HepG2 (cell line): ENCODE results near the gene RBP5. TPM values are rescaled to one million over a fixed set of nuclear protein-coding genes. Genes with fewer than 3 reads are reported as not detected.

Experiments used
- AKNA ChIP-seq: sonication (generic); formaldehyde crosslinking; IDR thresholded peaks from 2 replicates; pipeline ENCODE4 v1.4.0; 2020; ENCODE audit warnings: missing genetic modification reagents, borderline replicate concordance
- DPF2 ChIP-seq: sonication (generic); formaldehyde crosslinking; IDR thresholded peaks from 2 replicates; pipeline ENCODE4 v1.4.0; 2020; ENCODE audit warnings: mild to moderate bottlenecking, low read depth, missing genetic modification reagents, borderline replicate concordance
- ETV5 ChIP-seq: IDR thresholded peaks from 2 replicates; pipeline ENCODE4 v1.6.1; 2018; ENCODE audit warnings: missing biosample characterization, missing genetic modification reagents, inconsistent platforms, borderline replicate concordance
- ETV6 ChIP-seq: sonication (generic); formaldehyde crosslinking; conservative IDR thresholded peaks from 2 replicates; pipeline ENCODE4 v1.4.0; 2020; ENCODE audit warnings: missing genetic modification reagents
- JARID2 ChIP-seq: sonication (generic); formaldehyde crosslinking; IDR thresholded peaks from 2 replicates; pipeline ENCODE4 v1.8.1; 2023; ENCODE audit warnings: missing genetic modification reagents, inconsistent platforms; ENCODE audit not compliant: insufficient replicate concordance
- KLF11 ChIP-seq: IDR thresholded peaks from 2 replicates; pipeline ENCODE4 v1.6.1; 2016; ENCODE audit warnings: missing compliant biosample characterization
- MAZ ChIP-seq, 2 experiments: sonication (generic) in 1 of 2; formaldehyde crosslinking in 1 of 2; IDR thresholded peaks; 2 replicates each; pipeline versions ENCODE4 v1.5.0 to v1.6.1; 2012 to 2020; ENCODE audit warnings: low read depth in 2 of 2, mild to moderate bottlenecking in 2 of 2, borderline replicate concordance in 1 of 2, improper control_type of control experiment in 1 of 2, low read length in 1 of 2, missing genetic modification reagents in 1 of 2, moderate library complexity in 1 of 2
- NCOR1 ChIP-seq: fragments of 200-600 bp; sonication (generic); IDR thresholded peaks from 2 replicates; pipeline ENCODE4 v1.7.0; 2017; ENCODE audit warnings: antibody characterized with exemption, low read length, borderline replicate concordance
- RNF2 ChIP-seq: fragments of 450-650 bp; conservative IDR thresholded peaks from 2 replicates; pipeline ENCODE4 v1.6.1; 2016; ENCODE audit warnings: low read depth
- SIN3A ChIP-seq: IDR thresholded peaks from 2 replicates; pipeline ENCODE4 v1.6.1; 2011; ENCODE audit warnings: low read depth, mild to moderate bottlenecking, control low read depth, low read length, borderline replicate concordance
- SMAD3 ChIP-seq: sonication (generic); formaldehyde crosslinking; IDR thresholded peaks from 2 replicates; pipeline ENCODE4 v1.4.0; 2020; ENCODE audit warnings: missing genetic modification reagents
- SP5 ChIP-seq: IDR thresholded peaks from 2 replicates; pipeline ENCODE4 v1.6.1; 2016; ENCODE audit warnings: low read depth, borderline replicate concordance
- TBX2 ChIP-seq: sonication (generic); formaldehyde crosslinking; IDR thresholded peaks from 2 replicates; pipeline ENCODE4 v1.5.0; 2020; ENCODE audit warnings: missing genetic modification reagents, mild to moderate bottlenecking, borderline replicate concordance
- U2AF1 ChIP-seq: fragments of 200-400 bp; formaldehyde crosslinking; optimal IDR thresholded peaks from 2 replicates; pipeline ENCODE3; 2017; ENCODE audit warnings: mild to moderate bottlenecking, low read depth, low read length
- ZNF33A ChIP-seq: sonication (generic); formaldehyde crosslinking; IDR thresholded peaks from 2 replicates; pipeline ENCODE4 v1.5.1; 2020; ENCODE audit warnings: missing genetic modification reagents, mild to moderate bottlenecking, moderate library complexity, borderline replicate concordance
- ZNF784 ChIP-seq: sonication (generic); formaldehyde crosslinking; IDR thresholded peaks from 2 replicates; pipeline ENCODE4 v1.5.1; 2020; ENCODE audit warnings: missing genetic modification reagents, mild to moderate bottlenecking, borderline replicate concordance
- ZSCAN21 ChIP-seq: sonication (generic); formaldehyde crosslinking; IDR thresholded peaks from 2 replicates; pipeline ENCODE4 v1.8.0; 2022; ENCODE audit warnings: mild to moderate bottlenecking, missing genetic modification reagents, moderate library complexity, borderline replicate concordance
- polyA plus RNA-seq, 8 experiments: library from polyadenylated mRNA; depleted of rRNA in 3 of 8; stranded (reverse) in 7 of 8; unstranded in 1 of 8; fragments of >200 nt; fragmentation: Illumina TruSeq in 4 of 8; extraction: Trizol in 4 of 8; gene quantifications; 2 replicates each; pipeline versions ENCODE4 v1.2.1 to v1.2.3, GENCODE V29; 2011 to 2016; ENCODE audit warnings: low read depth in 4 of 8, missing spikeins in 1 of 8, mixed read lengths in 1 of 8; ENCODE audit not compliant: insufficient read depth in 1 of 8
- total RNA-seq, 5 experiments: library from RNA; depleted of rRNA; stranded (reverse); fragments of >200 nt; fragmentation: Illumina TruSeq; extraction: Trizol; gene quantifications; 2 replicates each; pipeline ENCODE4 v1.2.3, GENCODE V29; 2016; ENCODE audit warnings: low read depth in 1 of 5
- TF ChIP-seq, protein P1 (sequence below): sonication (generic); formaldehyde crosslinking; IDR thresholded peaks from 2 replicates; pipeline ENCODE4 v1.5.0; 2020; ENCODE audit warnings: missing genetic modification reagents
- TF ChIP-seq, protein P2 (sequence below): conservative IDR thresholded peaks from 2 replicates; pipeline ENCODE4 v1.6.1; 2018; ENCODE audit warnings: missing genetic modification reagents
- TF ChIP-seq, protein P3 (sequence below): sonication (generic); formaldehyde crosslinking; IDR thresholded peaks from 2 replicates; pipeline ENCODE4 v1.4.0; 2020; ENCODE audit warnings: missing genetic modification reagents

The RBP5 gene
- total and polyA plus RNA-seq, 2 of the 13 experiments (the other 11 are each of a cell fraction or from before 2014, with no cell fraction given) = 13.8 to 19.8 TPM

DNA sequence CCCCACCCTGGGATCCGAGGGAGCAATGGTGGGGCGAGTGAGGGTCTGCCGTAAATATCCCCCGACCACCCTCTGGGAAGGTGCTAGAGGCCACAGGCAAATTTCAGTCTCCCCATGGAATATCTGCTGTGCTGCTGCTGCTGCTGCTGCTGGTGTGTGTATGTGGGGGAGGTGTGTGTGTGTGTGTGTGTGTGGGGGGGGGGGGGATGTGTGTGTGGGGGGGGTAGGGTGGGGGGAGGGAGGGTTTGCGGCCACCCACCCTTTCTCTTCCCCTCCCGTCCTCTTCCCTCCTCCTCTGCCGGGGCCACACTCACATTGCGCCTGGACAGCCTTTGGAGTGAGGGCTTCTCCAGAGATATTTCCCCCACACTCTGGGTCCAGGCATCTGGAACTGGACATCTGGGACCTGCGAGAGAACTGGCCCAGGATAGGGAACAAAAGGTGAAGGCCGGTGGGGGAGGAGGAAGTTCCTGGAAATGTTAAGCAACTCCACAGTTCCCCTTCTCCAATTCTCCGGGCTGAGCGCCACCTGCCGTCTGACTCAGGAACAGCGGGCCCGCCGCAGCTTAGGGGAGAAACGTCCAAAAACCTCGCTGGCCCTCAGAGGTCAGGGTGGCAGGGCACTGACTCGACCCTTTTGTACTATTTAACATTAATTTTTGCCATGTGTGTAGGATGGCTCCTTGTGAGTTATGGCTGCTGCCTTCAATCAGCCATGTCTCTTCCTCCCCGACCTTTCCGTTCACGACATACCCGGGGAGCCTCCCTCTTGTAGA, 19.7 kb downstream of the RBP5 start, which contains the start of gene C1RL (continued):
- 0 out of 2 replicates have a peak, but pooled peaks have one; percentile 73 for TF ChIP-seq ETV6
- TF ChIP-seq U2AF1 = no peak
- 0 out of 2 replicates have a peak, but pooled peaks have one; percentile 54 for TF ChIP-seq SMAD3 (CRISPR knock-in tag)
- no peak for TF ChIP-seq JARID2 (CRISPR knock-in tag)
- TF ChIP-seq, protein P1, sequence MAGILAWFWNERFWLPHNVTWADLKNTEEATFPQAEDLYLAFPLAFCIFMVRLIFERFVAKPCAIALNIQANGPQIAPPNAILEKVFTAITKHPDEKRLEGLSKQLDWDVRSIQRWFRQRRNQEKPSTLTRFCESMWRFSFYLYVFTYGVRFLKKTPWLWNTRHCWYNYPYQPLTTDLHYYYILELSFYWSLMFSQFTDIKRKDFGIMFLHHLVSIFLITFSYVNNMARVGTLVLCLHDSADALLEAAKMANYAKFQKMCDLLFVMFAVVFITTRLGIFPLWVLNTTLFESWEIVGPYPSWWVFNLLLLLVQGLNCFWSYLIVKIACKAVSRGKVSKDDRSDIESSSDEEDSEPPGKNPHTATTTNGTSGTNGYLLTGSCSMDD (CRISPR knock-in tag) = no peak
- TF ChIP-seq KLF11 (CRISPR knock-in tag) = no peak
- no peak; the same call in 1 of the 2 replicates for TF ChIP-seq SIN3A
- TF ChIP-seq, protein P2, sequence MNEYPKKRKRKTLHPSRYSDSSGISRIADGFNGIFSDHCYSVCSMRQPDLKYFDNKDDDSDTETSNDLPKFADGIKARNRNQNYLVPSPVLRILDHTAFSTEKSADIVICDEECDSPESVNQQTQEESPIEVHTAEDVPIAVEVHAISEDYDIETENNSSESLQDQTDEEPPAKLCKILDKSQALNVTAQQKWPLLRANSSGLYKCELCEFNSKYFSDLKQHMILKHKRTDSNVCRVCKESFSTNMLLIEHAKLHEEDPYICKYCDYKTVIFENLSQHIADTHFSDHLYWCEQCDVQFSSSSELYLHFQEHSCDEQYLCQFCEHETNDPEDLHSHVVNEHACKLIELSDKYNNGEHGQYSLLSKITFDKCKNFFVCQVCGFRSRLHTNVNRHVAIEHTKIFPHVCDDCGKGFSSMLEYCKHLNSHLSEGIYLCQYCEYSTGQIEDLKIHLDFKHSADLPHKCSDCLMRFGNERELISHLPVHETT (CRISPR knock-in tag) = no peak
- no peak; the same call in 1 of the 2 replicates for TF ChIP-seq ZNF784
- TF ChIP-seq MAZ (IDR thresholded peaks at IDR 0.05; ENCODE audit: borderline replicate concordance, low read depth, low read length) = no peak
- no peak for TF ChIP-seq MAZ (CRISPR knock-in tag; IDR thresholded peaks at IDR 0.05; ENCODE audit: low read depth)
- TF ChIP-seq TBX2 (CRISPR knock-in tag) = peak; percentile 10; the same call in 1 of the 2 replicates
- no peak for TF ChIP-seq RNF2
- TF ChIP-seq DPF2 = no peak
- TF ChIP-seq ZNF33A (CRISPR knock-in tag) = no peak
- TF ChIP-seq AKNA (CRISPR knock-in tag) = no peak
- TF ChIP-seq NCOR1 = no peak
- TF ChIP-seq ZSCAN21 = no peak
- TF ChIP-seq ETV5 (CRISPR knock-in tag) = peak; percentile 64
- TF ChIP-seq, protein P3, sequence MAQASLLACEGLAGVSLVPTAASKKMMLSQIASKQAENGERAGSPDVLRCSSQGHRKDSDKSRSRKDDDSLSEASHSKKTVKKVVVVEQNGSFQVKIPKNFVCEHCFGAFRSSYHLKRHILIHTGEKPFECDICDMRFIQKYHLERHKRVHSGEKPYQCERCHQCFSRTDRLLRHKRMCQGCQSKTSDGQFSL (CRISPR knock-in tag) = peak; percentile 92
- TF ChIP-seq SP5 (CRISPR knock-in tag) = no peak
